H9 (cell line): ENCODE measurements around the gene ACP2. TPM values are rescaled to one million over a fixed set of nuclear protein-coding genes. Genes with fewer than 3 reads are reported as not detected.

ENCODE experiments used
- DNase-seq: peaks from one replicate; pipeline ENCODE4 v3.0.0-alpha.2; 2017
- H2AFZ ChIP-seq: one replicate; pipeline ENCODE4 v1.6.1; 2013; ENCODE audit warnings: mild to moderate bottlenecking, low read length, control low read depth, moderate library complexity
- H2AK5ac ChIP-seq: 2 replicates; pipeline ENCODE4 v1.6.1; 2013; ENCODE audit warnings: low read length, control low read depth, mixed read lengths; ENCODE audit not compliant: insufficient read length
- H2BK120ac ChIP-seq: one replicate; pipeline ENCODE4 v1.6.1; 2013; ENCODE audit warnings: low read depth, mild to moderate bottlenecking, low read length, control low read depth, inconsistent platforms; ENCODE audit not compliant: poor library complexity, severe bottlenecking
- H2BK12ac ChIP-seq: 2 replicates; pipeline ENCODE4 v1.6.1; 2013; ENCODE audit warnings: low read length, control low read depth, mixed read lengths, low read depth; ENCODE audit not compliant: insufficient read length
- H2BK15ac ChIP-seq: 2 replicates; pipeline ENCODE4 v1.6.1; 2013; ENCODE audit warnings: low read depth, low read length, control low read depth
- H2BK20ac ChIP-seq: one replicate; pipeline ENCODE4 v1.6.1; 2013; ENCODE audit warnings: low read depth, mild to moderate bottlenecking, low read length, control low read depth, inconsistent platforms; ENCODE audit not compliant: poor library complexity, severe bottlenecking
- H2BK5ac ChIP-seq: 2 replicates; pipeline ENCODE4 v1.6.1; 2013; ENCODE audit warnings: low read length, control low read depth, mixed read lengths; ENCODE audit not compliant: insufficient read length
- H3K14ac ChIP-seq: 2 replicates; pipeline ENCODE4 v1.6.1; 2013; ENCODE audit warnings: low read length, control low read depth; ENCODE audit not compliant: insufficient read depth
- H3K18ac ChIP-seq: 2 replicates; pipeline ENCODE4 v1.6.1; 2013; ENCODE audit warnings: low read depth, mild to moderate bottlenecking, mixed read lengths, low read length, control low read depth; ENCODE audit not compliant: insufficient read length
- H3K23ac ChIP-seq: 2 replicates; pipeline ENCODE4 v1.6.1; 2013; ENCODE audit warnings: low read length, control low read depth, mixed read lengths, low read depth; ENCODE audit not compliant: insufficient read length
- H3K23me2 ChIP-seq: 2 replicates; pipeline ENCODE4 v1.6.1; 2013; ENCODE audit warnings: low read depth, mild to moderate bottlenecking, mixed read lengths, low read length, control low read depth; ENCODE audit not compliant: insufficient read length, poor library complexity, severe bottlenecking
- H3K27ac ChIP-seq: 2 replicates; pipeline ENCODE4 v1.5.1; 2013; ENCODE audit warnings: low read length, control low read depth, mixed read lengths, low read depth; ENCODE audit not compliant: insufficient read length
- H3K27me3 ChIP-seq: 2 replicates; pipeline ENCODE4 v1.6.1; 2013; ENCODE audit warnings: low read length, control low read depth, inconsistent platforms; ENCODE audit not compliant: insufficient read depth
- H3K4ac ChIP-seq: 2 replicates; pipeline ENCODE4 v1.6.1; 2013; ENCODE audit warnings: low read depth, mild to moderate bottlenecking, control low read depth, inconsistent platforms, low read length, moderate library complexity
- H3K4me1 ChIP-seq: 2 replicates; pipeline ENCODE4 v1.6.1; 2013; ENCODE audit warnings: low read length, control low read depth, inconsistent platforms; ENCODE audit not compliant: insufficient read depth
- H3K4me2 ChIP-seq: 2 replicates; pipeline ENCODE4 v1.6.1; 2013; ENCODE audit warnings: low read length, control low read depth, mixed read lengths; ENCODE audit not compliant: insufficient read length, insufficient read depth
- H3K56ac ChIP-seq: 2 replicates; pipeline ENCODE4 v1.6.1; 2013; ENCODE audit warnings: low read depth, mild to moderate bottlenecking, mixed read lengths, low read length, control low read depth; ENCODE audit not compliant: insufficient read length
- H3K79me1 ChIP-seq: 2 replicates; pipeline ENCODE4 v1.6.1; 2013; ENCODE audit warnings: low read depth, mild to moderate bottlenecking, moderate library complexity, low read length, control low read depth, inconsistent platforms; ENCODE audit not compliant: insufficient read depth, poor library complexity, severe bottlenecking
- H3K79me2 ChIP-seq: 2 replicates; pipeline ENCODE4 v1.6.1; 2013; ENCODE audit warnings: low read length, control low read depth, inconsistent platforms; ENCODE audit not compliant: insufficient read depth
- H3K9ac ChIP-seq: 2 replicates; pipeline ENCODE4 v1.6.1; 2013; ENCODE audit warnings: low read length, control low read depth, mixed read lengths; ENCODE audit not compliant: insufficient read length; ENCODE audit errors: extremely low read depth
- H3K9me3 ChIP-seq: one replicate; pipeline ENCODE4 v1.6.1; 2013; ENCODE audit warnings: low read depth, low read length, inconsistent platforms; ENCODE audit not compliant: control insufficient read depth
- H3T11ph ChIP-seq: one replicate; pipeline ENCODE4 v1.6.1; 2013; ENCODE audit warnings: mild to moderate bottlenecking, low read length, control low read depth, inconsistent platforms
- H4K20me1 ChIP-seq: one replicate; pipeline ENCODE4 v1.6.1; 2013; ENCODE audit not compliant: control insufficient read depth, insufficient read length, insufficient read depth
- H4K5ac ChIP-seq: 2 replicates; pipeline ENCODE4 v1.6.1; 2013; ENCODE audit warnings: low read depth, mild to moderate bottlenecking, mixed read lengths, low read length, control low read depth; ENCODE audit not compliant: insufficient read length
- H4K8ac ChIP-seq: replicated peaks from 2 replicates; pipeline ENCODE4 v1.6.1; 2013; ENCODE audit warnings: low read length, control low read depth, mixed read lengths, low read depth; ENCODE audit not compliant: insufficient read length
- H4K91ac ChIP-seq: 2 replicates; pipeline ENCODE4 v1.6.1; 2013; ENCODE audit warnings: low read depth, mild to moderate bottlenecking, moderate library complexity, mixed read lengths, low read length, control low read depth; ENCODE audit not compliant: insufficient read length
- H3K27ac Mint-ChIP-seq, 3 experiments: 2 replicates in 2 of 3; 3 replicates in 1 of 3; pipeline ENCODE4 v1.8.0; 2020 to 2021; ENCODE audit warnings: mixed read lengths in 3 of 3, mild to moderate bottlenecking in 1 of 3, moderate library complexity in 1 of 3
- H3K27me3 Mint-ChIP-seq: 2 replicates; pipeline ENCODE4 v1.8.0; 2021; ENCODE audit warnings: low read depth, mild to moderate bottlenecking, moderate library complexity, mixed read lengths
- H3K36me3 Mint-ChIP-seq, 3 experiments: 2 replicates in 2 of 3; 3 replicates in 1 of 3; pipeline ENCODE4 v1.8.0; 2020 to 2021; ENCODE audit warnings: low read depth in 3 of 3, mixed read lengths in 3 of 3; ENCODE audit not compliant: insufficient read depth in 1 of 3
- H3K4me1 Mint-ChIP-seq, 2 experiments: 2 replicates each; pipeline ENCODE4 v1.8.0; 2020; ENCODE audit warnings: mixed read lengths in 2 of 2
- H3K4me3 Mint-ChIP-seq, 2 experiments: 2 replicates in 1 of 2; 3 replicates in 1 of 2; pipeline ENCODE4 v1.8.0; 2020 to 2021; ENCODE audit warnings: mild to moderate bottlenecking in 2 of 2, mixed read lengths in 2 of 2, moderate library complexity in 1 of 2
- H3K9me3 Mint-ChIP-seq, 2 experiments: 2 replicates in 1 of 2; 3 replicates in 1 of 2; pipeline ENCODE4 v1.8.0; 2020; ENCODE audit warnings: mild to moderate bottlenecking in 2 of 2, mixed read lengths in 2 of 2, moderate library complexity in 1 of 2
- CTCF ChIP-seq: fragments of 200-600 bp; sonication (generic); conservative IDR thresholded peaks from 3 replicates; pipeline ENCODE4 v1.8.0; 2021; ENCODE audit warnings: antibody characterized with exemption, mild to moderate bottlenecking
- WGBS: extraction: QIAGEN DNeasy Blood & Tissue Kit; methylation state at CpG from one replicate; pipeline ENCODE4 v1.1.7; 2013; ENCODE audit warnings: missing lambda C conversion rate, low lambda C conversion rate, mixed read lengths; ENCODE audit not compliant: insufficient read length; ENCODE audit errors: extremely low coverage; 5-methylcytosine and 5-hydroxymethylcytosine counted together
- total RNA-seq: library from RNA; stranded (reverse); gene quantifications from 2 replicates; pipeline ENCODE4 v1.2.1, GENCODE V29; 2021

The ACP2 gene
- total RNA-seq, 1 experiment from 2014 or later: 29.5 TPM

GRCh38 chr11:47235163-47235562 is 13.5 kb downstream of the ACP2 start:
- Histone ChIP-seq H4K5ac (no peak overlapping the region), H4K91ac (no peak overlapping the region), H3K4me1 (no peaks in the 10 kb centered on the region), H3K23ac (no peak overlapping the region), H2AK5ac (no peak overlapping the region), H2AFZ (no peak overlapping the region), H4K8ac (no peak overlapping the region), H3K4me2 (no peak overlapping the region), H4K20me1 (no peaks in the 10 kb centered on the region), H3K18ac (no peak overlapping the region), H2BK5ac (no peak overlapping the region), H3K23me2 (no peaks in the 10 kb centered on the region), H3K79me2 (no peaks in the 10 kb centered on the region), H2BK20ac (no peak overlapping the region), H3K14ac (no peak overlapping the region), H3K27me3 (no peaks in the 10 kb centered on the region), H3K56ac (no peak overlapping the region), H3K9me3 (no peaks in the 10 kb centered on the region), H2BK12ac (no peak overlapping the region), H3K79me1 (no peaks in the 10 kb centered on the region), H2BK120ac (no peak overlapping the region), H2BK15ac (no peak overlapping the region), H3K4ac (no peak overlapping the region), H3K27ac (no peak overlapping the region), H3T11ph (no peak overlapping the region), H3K9ac (no peak overlapping the region)
- TF ChIP-seq CTCF: no peak
- Mint-ChIP-seq H3K4me3 (no peak overlapping the region), H3K9me3 (no peaks in the 10 kb centered on the region), H3K27me3 (no peaks in the 10 kb centered on the region), H3K36me3 (peaks cover 0 to 65% (median 53%) of the 10 kb centered on the region in 3 experiments; a peak in 5 of 7 replicates), H3K27ac (peak overlapping the region in 1 of 3 experiments; percentile 68; a peak in 1 of 7 replicates), H3K4me1 (peaks cover 0 to 9% of the 10 kb centered on the region in 2 experiments; a peak in 3 of 4 replicates)
- DNase-seq: no peak
- WGBS: no CpG with 5 or more reads among the region's 12 CpGs
